Fibroblast of pulmonary artery (primary cell): ENCODE results near the gene PAPLN.
"Not testable (repeated sequence)": the region's sequence is repeated elsewhere in the genome, so short reads cannot be mapped to it uniquely, and the experiment has no call there.

Experiments used
- DNase-seq: peaks from one replicate; pipeline ENCODE4 v3.0.0-alpha.2; 2010; ENCODE audit warnings: low read depth
- H3K4me3 ChIP-seq: replicated peaks from 2 replicates; pipeline ENCODE4 v1.5.1; 2011; ENCODE audit warnings: low read depth, mild to moderate bottlenecking, control low read depth, low read length, moderate library complexity
- CTCF ChIP-seq: IDR thresholded peaks from 2 replicates; pipeline ENCODE4 v1.5.1; 2011; ENCODE audit warnings: mild to moderate bottlenecking, control low read depth, low read length, inconsistent platforms; ENCODE audit errors: missing control alignments

PAPLN gene

DNA sequence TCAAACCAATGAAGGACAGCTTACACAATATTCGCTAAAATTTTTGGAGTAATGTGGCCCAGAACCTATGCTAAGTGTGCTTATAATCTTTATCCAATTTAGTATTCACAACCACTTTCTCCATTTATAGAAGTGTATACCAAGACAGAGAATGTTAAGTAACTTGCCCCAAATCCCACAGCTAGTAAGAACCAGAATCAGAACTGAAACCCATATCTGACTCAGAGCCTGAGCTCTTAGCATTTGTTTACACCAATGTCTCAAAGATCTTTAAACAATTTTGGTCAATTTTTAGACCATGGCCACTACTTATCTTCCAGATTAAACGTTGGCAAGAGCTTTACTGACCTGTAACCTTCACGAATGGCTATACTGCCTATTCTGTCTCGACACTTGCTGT lies 53.0 kb downstream of the PAPLN start:
- H3K4me3 ChIP-seq: no peak overlapping the region
- DNase-seq: no peak
- TF ChIP-seq CTCF: no peak

DNA sequence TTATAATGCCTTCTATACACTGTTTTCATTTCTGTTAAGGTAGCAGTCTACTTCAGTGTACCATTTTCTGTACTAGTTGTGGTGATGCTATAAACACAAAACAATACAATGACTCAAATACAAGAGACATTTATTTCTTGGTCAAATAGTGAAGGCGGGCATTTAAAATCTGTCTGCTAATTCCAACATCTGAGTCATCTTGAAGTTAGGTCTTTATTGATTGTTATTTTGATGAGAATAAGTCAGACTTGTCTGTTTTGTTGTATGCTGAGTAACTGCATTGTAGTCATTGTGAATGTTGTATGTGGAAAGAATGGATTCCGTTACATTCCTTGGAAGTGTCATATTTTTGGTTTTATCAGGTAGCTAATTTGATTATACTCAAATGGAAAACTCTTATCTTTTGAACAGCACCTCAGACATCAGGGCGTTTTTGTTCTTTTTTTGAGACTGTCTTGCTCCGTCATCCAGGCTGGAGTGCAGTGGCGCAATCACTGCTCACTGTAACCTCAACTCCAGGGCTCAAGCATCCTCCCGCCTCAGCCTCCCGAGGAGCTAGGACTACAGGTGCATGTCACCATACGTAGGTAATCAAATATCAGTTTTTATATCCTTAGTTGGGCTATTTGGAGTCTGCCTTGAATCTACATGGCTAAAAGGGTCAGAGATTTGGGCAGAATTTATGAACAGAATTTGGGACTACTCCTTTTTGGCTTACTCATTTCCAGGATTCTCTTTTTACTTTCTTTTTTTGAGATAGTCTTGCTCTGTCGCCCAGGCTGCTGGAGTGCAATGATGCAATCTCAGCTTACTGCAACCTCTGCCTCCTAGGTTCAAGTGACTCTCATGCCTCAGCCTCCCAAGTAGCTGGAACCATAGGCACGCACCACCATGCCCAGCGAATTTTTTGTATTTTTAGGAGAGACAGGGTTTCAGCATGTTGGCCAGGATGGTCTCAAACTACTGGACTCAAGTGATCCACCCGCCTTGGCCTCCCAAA lies 56.8 kb downstream of the PAPLN start:
- no peak overlapping the region for H3K4me3 ChIP-seq
- DNase-seq: no peak
- TF ChIP-seq CTCF: no peak

GRCh38 chr14:73295198-73295796 lies 58.0 kb downstream of the PAPLN start:
- TF ChIP-seq CTCF: peak; percentile 76
- no peak overlapping the region for H3K4me3 ChIP-seq
- DNase-seq: peak; percentile 59

DNA sequence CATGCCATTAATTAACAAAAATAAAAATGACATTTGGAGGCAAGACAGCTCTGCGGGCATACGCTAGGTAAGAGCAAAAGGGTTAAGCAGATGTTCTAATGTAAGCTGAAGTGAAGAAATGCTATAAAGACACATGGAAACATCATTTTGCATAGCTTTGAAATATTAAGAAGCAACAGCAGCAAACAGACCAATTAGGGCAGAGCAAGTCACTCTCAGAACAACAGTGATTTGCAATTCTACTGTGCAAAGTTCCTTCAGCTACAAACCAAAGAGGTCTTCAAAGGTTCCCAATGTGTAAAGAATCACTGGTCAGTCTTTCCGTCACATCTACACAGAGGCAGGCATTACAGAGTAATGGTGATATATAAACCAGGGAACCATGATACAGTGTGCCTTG lies 68.2 kb downstream of the PAPLN start:
- no peak for TF ChIP-seq CTCF
- no peak overlapping the region for H3K4me3 ChIP-seq
- DNase-seq: no peak

GRCh38 chr14:73307261-73307660 lies 70.0 kb downstream of the PAPLN start:
- no peak for DNase-seq
- H3K4me3 ChIP-seq: no peak overlapping the region
- TF ChIP-seq CTCF: no peak

DNA sequence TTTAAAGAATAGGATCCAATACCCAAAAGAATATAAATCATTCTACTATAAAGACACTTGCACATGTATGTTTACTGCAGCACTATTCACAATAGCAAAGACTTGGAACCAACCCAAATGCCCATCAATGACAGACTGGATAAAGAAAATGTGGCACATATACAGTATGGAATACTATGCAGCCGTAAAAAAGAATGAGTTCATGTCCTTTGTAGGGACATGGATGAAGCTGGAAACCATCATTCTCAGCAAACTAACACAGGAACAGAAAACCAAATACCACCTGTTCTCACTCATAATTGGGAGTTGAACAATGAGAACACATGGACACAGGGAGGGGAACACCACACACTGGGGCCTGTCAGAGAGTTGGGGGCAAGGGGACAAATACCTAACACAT lies 71.9 kb downstream of the PAPLN start:
- H3K4me3 ChIP-seq, DNase-seq: not testable (repeated sequence)

GRCh38 chr14:73311708-73312030 lies 74.4 kb downstream of the PAPLN start:
- no peak overlapping the region for H3K4me3 ChIP-seq
- no peak for TF ChIP-seq CTCF
- peak; percentile 18 for DNase-seq
